Pancreas (tissue), 10 donors: ENCODE data around the gene TMA7. TPM values are rescaled to one million over a fixed set of nuclear protein-coding genes. Genes with fewer than 3 reads are reported as not detected.

ENCODE experiments used
- ATAC-seq, 4 donors: fragments of 200-7000 bp; cut with Tn5 transposase; one replicate each; pipeline versions ENCODE4 v1.8.0 to v1.9.1; 2020; ENCODE audit warnings: mild to moderate bottlenecking in 4 of 4, moderate library complexity in 4 of 4
- DNase-seq, 6 donors: peaks; one replicate each; pipeline ENCODE4 v3.0.0-alpha.2; 2020
- FAIRE-seq: peaks from 2 replicates; lab custom pipeline; 2012; peaks lifted over from hg19 to GRCh38; lab: Jason Lieb, UNC
- H3K27ac ChIP-seq, 4 donors: fragments of 200-600 bp; sonication (generic); 1 replicate in 3 of 4; 2 replicates in 1 of 4; pipeline versions ENCODE4 v1.5.0 to v1.8.0; 2020
- H3K27me3 ChIP-seq, 4 donors: fragments of 200-600 bp; one replicate each; pipeline ENCODE4 v1.8.0; 2021
- H3K36me3 ChIP-seq, 3 donors: fragments of 200-600 bp; sonication (generic) in 1 of 3; one replicate each; pipeline versions ENCODE4 v1.5.0 to v1.8.0; 2020 to 2021
- H3K4me1 ChIP-seq, 3 donors: fragments of 200-600 bp; one replicate each; pipeline ENCODE4 v1.8.0; 2021
- H3K4me3 ChIP-seq, 4 donors: fragments of 200-600 bp; sonication (generic) in 2 of 4; one replicate each; pipeline versions ENCODE4 v1.5.0 to v1.8.0; 2020 to 2021
- H3K9me3 ChIP-seq, 4 donors: fragments of 200-600 bp; one replicate each; pipeline ENCODE4 v1.8.0; 2021
- WGBS, 2 donors: extraction: QIAGEN DNeasy Blood & Tissue Kit; methylation state at CpG; one replicate each; pipeline ENCODE4 v1.1.7; 2013; 5-methylcytosine and 5-hydroxymethylcytosine counted together
- intact Hi-C, 3 donors: fragments of 100-400 bp; cut with DNase I; formaldehyde crosslinking; loops; one replicate each; pipeline versions ENCODE4 v1.11.1 to v1.14.2; 2022
- polyA plus RNA-seq, 2 donors: library from polyadenylated mRNA; stranded (reverse); fragments of 200-250 nt; gene quantifications; one replicate each; pipeline ENCODE4 v1.2.3, GENCODE V29; 2013
- total RNA-seq, 6 donors: library from RNA; stranded (reverse); fragmentation: NEBNext Ultra II Directional in 4 of 6; extraction: Animal tissue kit (Norgen Biotek cat#: 25700) in 4 of 6; gene quantifications; one replicate each; pipeline versions ENCODE4 v1.2.1 to v1.2.4, GENCODE V29; 2021 to 2023
- TF ChIP-seq, protein P1 (sequence below), 4 donors: fragments of 200-600 bp; sonication (generic) in 3 of 4; IDR thresholded peaks; one replicate each; pipeline versions ENCODE4 v1.5.0 to v1.8.0; 2021; ENCODE audit warnings: antibody characterized with exemption in 4 of 4
- donor health status: healthy with polysubstance abuse.
- donor health status: DM: no; HTN: no; CAD: no; lungs with moderate emphysema.
- donor health status: DM: no; HTN: no; CAD: no.
- donor health status: control.
- donor health status: control.
- donor health status: Bipolar disorder and iron deficiency.
- donor health status: DM: yes; HTN: yes; CAD: no.
- donor health status: DM: no; HTN: no; CAD: no.
- donor health status: DM: no; HTN: no; CAD: no.
- donor health status: DM: yes; HTN: yes; CAD: no.

Gene TMA7
- total and polyA plus RNA-seq, 8 donors: 59.0 to 320 (median 72.5) TPM

DNA sequence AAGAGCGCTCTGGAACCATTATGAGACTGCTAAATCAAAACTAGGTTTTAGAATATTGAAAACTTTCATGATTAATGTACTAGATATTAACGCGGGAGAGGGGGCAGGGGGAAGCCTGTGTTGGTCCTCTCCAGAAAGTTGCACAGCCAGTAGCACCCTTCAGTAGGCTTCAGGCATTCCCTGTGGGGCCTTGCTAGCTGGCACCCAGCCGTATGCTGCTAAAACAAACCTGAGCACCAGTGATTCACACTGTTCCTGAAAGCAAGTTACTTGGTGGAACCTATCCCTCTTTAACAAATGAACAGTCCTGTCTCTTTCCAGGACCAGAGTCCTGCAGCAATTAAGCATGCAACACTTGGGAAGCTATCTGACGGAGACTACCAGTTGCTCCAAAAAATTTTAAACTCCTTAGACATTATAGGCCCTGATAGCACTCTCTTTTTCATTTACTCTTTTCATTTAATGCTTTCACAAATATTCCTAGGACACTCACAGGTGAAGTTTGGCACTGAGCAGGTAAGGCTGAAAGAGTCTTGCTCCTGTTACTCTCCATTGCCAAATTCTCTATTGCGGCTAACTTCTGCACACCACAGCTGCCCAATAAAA, 5.3 kb downstream of the TMA7 start:
- Histone ChIP-seq H3K27me3 (no peaks in the 10 kb centered on the region), H3K9me3 (no peaks in the 10 kb centered on the region), H3K4me1 (peaks cover 8 to 22% (median 16%) of the 10 kb centered on the region in 3 donors), H3K4me3 (no peak overlapping the region), H3K27ac (no peak overlapping the region), H3K36me3 (peaks cover 0 to 4% (median 0%) of the 10 kb centered on the region in 3 donors)
- 59 to 63% methylated on average over 6 of the region's 6 CpGs for WGBS, 2 donors
- intact Hi-C loops: no loop called here
- ATAC-seq: no peak
- DNase-seq: no peak
- TF ChIP-seq, protein P1, sequence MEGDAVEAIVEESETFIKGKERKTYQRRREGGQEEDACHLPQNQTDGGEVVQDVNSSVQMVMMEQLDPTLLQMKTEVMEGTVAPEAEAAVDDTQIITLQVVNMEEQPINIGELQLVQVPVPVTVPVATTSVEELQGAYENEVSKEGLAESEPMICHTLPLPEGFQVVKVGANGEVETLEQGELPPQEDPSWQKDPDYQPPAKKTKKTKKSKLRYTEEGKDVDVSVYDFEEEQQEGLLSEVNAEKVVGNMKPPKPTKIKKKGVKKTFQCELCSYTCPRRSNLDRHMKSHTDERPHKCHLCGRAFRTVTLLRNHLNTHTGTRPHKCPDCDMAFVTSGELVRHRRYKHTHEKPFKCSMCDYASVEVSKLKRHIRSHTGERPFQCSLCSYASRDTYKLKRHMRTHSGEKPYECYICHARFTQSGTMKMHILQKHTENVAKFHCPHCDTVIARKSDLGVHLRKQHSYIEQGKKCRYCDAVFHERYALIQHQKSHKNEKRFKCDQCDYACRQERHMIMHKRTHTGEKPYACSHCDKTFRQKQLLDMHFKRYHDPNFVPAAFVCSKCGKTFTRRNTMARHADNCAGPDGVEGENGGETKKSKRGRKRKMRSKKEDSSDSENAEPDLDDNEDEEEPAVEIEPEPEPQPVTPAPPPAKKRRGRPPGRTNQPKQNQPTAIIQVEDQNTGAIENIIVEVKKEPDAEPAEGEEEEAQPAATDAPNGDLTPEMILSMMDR (IDR thresholded peaks at IDR 0.05): no peak
- FAIRE-seq: no peak

- peak in 1 of 4 donors; percentile 22 for ATAC-seq
- peaks cover 0 to 4% (median 0%) of the 10 kb centered on the region in 3 donors for H3K36me3 ChIP-seq
- no peak for DNase-seq
- peak overlapping the region; percentile 73 to 92 (median 86) for H3K4me3 ChIP-seq
- intact Hi-C loops: no loop called here
- 13 to 14% methylated on average over 6 of the region's 6 CpGs for WGBS, 2 donors
- peak overlapping the region; percentile 68 to 80 (median 76) for H3K27ac ChIP-seq
- FAIRE-seq: no peak
- H3K27me3 ChIP-seq: no peaks in the 10 kb centered on the region
- TF ChIP-seq, protein P1 (IDR thresholded peaks at IDR 0.05): no peak
- H3K9me3 ChIP-seq: no peaks in the 10 kb centered on the region
- H3K4me1 ChIP-seq: peaks cover 7 to 22% (median 16%) of the 10 kb centered on the region in 3 donors
Observed at GRCh38 chr3:48446043-48446424, 6.0 kb downstream of the TMA7 start.

DNA sequence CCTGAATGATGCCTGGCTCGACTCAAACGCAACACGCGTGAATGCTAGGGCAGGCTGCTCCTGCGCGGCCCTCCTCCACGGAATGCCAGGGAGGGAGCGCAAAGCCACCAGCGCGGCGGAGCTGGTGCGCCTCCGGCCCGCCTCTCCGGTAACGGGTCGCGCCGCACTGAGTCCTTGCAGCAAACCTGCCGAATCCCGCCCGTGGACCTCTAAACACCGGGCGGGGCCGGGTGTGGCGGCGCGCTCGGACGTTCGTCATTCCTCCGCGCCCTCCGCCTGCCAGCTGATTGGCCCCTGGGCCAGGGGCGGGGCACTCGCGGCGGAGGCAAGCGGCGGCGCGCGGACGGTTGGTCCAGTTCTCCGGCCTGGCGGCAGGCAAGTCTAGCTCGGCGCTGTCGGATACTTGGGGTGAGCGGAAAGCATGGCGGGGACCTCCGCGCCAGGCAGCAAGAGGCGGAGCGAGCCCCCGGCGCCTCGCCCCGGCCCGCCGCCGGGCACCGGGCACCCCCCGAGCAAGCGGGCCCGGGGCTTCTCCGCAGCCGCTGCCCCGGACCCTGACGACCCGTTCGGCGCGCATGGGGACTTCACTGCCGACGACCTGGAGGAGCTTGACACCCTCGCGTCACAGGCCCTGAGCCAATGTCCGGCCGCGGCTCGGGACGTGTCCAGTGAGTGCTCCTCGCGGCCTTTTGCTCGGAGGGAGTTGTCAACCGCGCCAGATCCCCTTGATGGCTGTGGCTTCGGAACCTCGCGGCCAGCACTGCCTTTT, 6.6 kb downstream of the TMA7 start, which contains the start of gene ATRIP:
Gene ATRIP, plus strand, starts transcription at position 313 of the 769 bp plus-strand sequence. Its CDS starts 109 bp downstream, at position 422.
- Histone ChIP-seq H3K4me1 (peaks cover 1 to 17% (median 10%) of the 10 kb centered on the region in 3 donors), H3K27ac (peak within 1 kb of the TSS; percentile 68 to 80 (median 76)), H3K36me3 (peaks cover 0 to 4% (median 0%) of the 10 kb centered on the region in 3 donors), H3K27me3 (no peaks in the 10 kb centered on the region), H3K9me3 (no peaks in the 10 kb centered on the region), H3K4me3 (peak within 1 kb of the TSS; percentile 73 to 92 (median 86))
- 0 to 1% methylated on average over 85 to 91 of the region's 91 CpGs for WGBS, 2 donors
- FAIRE-seq (no peak), ATAC-seq (peak; percentile 99 to 100 (median 99)), DNase-seq (peak; percentile 82 to 96 (median 88))
- TF ChIP-seq, protein P1 (IDR thresholded peaks at IDR 0.05): no peak
- intact Hi-C loops: no loop called here

GRCh38 chr3:48451270-48451669, 11.2 kb downstream of the TMA7 start:
- peaks cover 0 to 7% (median 5%) of the 10 kb centered on the region in 3 donors for H3K4me1 ChIP-seq
- no peak overlapping the region for H3K4me3 ChIP-seq
- 73 to 78% methylated on average over 1 of the region's 1 CpG for WGBS, 2 donors
- no peak for ATAC-seq
- intact Hi-C loops: no loop called here
- no peaks in the 10 kb centered on the region for H3K27me3 ChIP-seq
- H3K36me3 ChIP-seq: peaks cover 0 to 9% (median 0%) of the 10 kb centered on the region in 3 donors
- DNase-seq: no peak
- no peak overlapping the region for H3K27ac ChIP-seq
- FAIRE-seq: no peak
- TF ChIP-seq, protein P1 (IDR thresholded peaks at IDR 0.05): no peak
- H3K9me3 ChIP-seq: no peaks in the 10 kb centered on the region
